Gastrocnemius medialis (tissue), 4 donors: Measurements from ENCODE around the gene LHX6. TPM values are rescaled to one million over a fixed set of nuclear protein-coding genes. Genes with fewer than 3 reads are reported as not detected.

ENCODE experiments used
- ATAC-seq, 2 donors: fragments of 150-250 bp; one replicate each; pipeline ENCODE4 v1.9.1; 2016
- DNase-seq, 2 donors: peaks; one replicate each; pipeline ENCODE4 v3.0.0-alpha.2; 2019
- H3K27ac ChIP-seq, 4 donors: fragments of 200-600 bp; sonication (generic); 1 replicate in 1 of 4; 2 replicates in 3 of 4; pipeline ENCODE4 v1.5.1; 2016 to 2018; ENCODE audit warnings: mild to moderate bottlenecking in 2 of 4, moderate library complexity in 1 of 4
- H3K27me3 ChIP-seq, 3 donors: fragments of 200-600 bp; sonication (generic) in 2 of 3; 1 replicate in 1 of 3; 2 replicates in 2 of 3; pipeline versions ENCODE4 v1.5.1 to v1.6.0; 2016 to 2019; ENCODE audit warnings: mild to moderate bottlenecking in 1 of 3, moderate library complexity in 1 of 3
- H3K36me3 ChIP-seq, 2 donors: fragments of 200-600 bp; sonication (generic) in 1 of 2; one replicate each; pipeline ENCODE4 v1.5.1; 2017 to 2018
- H3K4me1 ChIP-seq, 2 donors: fragments of 200-600 bp; sonication (generic) in 1 of 2; one replicate each; pipeline ENCODE4 v1.5.1; 2016 to 2017; ENCODE audit warnings: mild to moderate bottlenecking in 2 of 2
- H3K4me3 ChIP-seq, 4 donors: fragments of 200-600 bp; sonication (generic) in 3 of 4; 1 replicate in 1 of 4; 2 replicates in 3 of 4; pipeline ENCODE4 v1.5.1; 2016 to 2019; ENCODE audit warnings: mild to moderate bottlenecking in 2 of 4
- H3K9me3 ChIP-seq, 3 donors: fragments of 200-600 bp; sonication (generic) in 2 of 3; 1 replicate in 1 of 3; 2 replicates in 2 of 3; pipeline ENCODE4 v1.5.1; 2016 to 2019
- CTCF ChIP-seq, 5 experiments: fragments of 450-650 bp in 3 of 5; fragments of 200-600 bp in 2 of 5; sonication (generic) in 2 of 5; IDR thresholded peaks in 4 of 5; conservative IDR thresholded peaks in 1 of 5; 1 replicate in 4 of 5; 2 replicates in 1 of 5; pipeline ENCODE4 v1.5.1; 2016 to 2019; ENCODE audit warnings: antibody characterized with exemption in 5 of 5, mild to moderate bottlenecking in 3 of 5, moderate library complexity in 3 of 5
- POLR2A ChIP-seq, 2 donors: fragments of 450-650 bp; IDR thresholded peaks; one replicate each; pipeline ENCODE4 v1.6.1; 2017; ENCODE audit warnings: antibody characterized with exemption in 2 of 2, mild to moderate bottlenecking in 2 of 2, moderate library complexity in 2 of 2
- in situ Hi-C, 4 donors: fragments of 200-750 bp; cut with MboI; loops; one replicate each; pipeline versions ENCODE4 v1.15.0 to v1.8.0; 2017; ENCODE audit warnings: low sequenced_read_pairs in 4 of 4
- intact Hi-C: fragments of 100-400 bp; cut with DNase I; formaldehyde crosslinking; loops from one replicate; pipeline ENCODE4 v1.15.1; 2023; ENCODE audit warnings: low total_unique reads
- total RNA-seq, 4 donors: library from RNA; depleted of rRNA; stranded (reverse); fragments of >200 nt; gene quantifications; one replicate each; pipeline versions ENCODE4 v1.1.0 to v1.2.3, GENCODE V29; 2016

Gene LHX6
- total RNA-seq, 4 donors from 2014 or later, result 0.83 to 4.5 (median 1.7) TPM

GRCh38 chr9:122223435-122223834, 5.3 kb downstream of the LHX6 start:
- intact Hi-C loops, result no loop called here

GRCh38 chr9:122222791-122223190, 6.0 kb downstream of the LHX6 start:
- peaks cover 23 to 27% of the 10 kb centered on the region in 2 donors for H3K4me1 ChIP-seq
- no peak for ATAC-seq
- no peaks in the 10 kb centered on the region for H3K9me3 ChIP-seq
- H3K4me3 ChIP-seq, result no peak overlapping the region
- H3K36me3 ChIP-seq, result no peaks in the 10 kb centered on the region
- in situ Hi-C loops (no loop called here), intact Hi-C loops (no loop called here)
- no peak for TF ChIP-seq CTCF (IDR thresholded peaks at IDR 0.05 in 4 of 5, conservative IDR thresholded peaks at IDR 0.05 in 1 of 5)
- no peak for TF ChIP-seq POLR2A (IDR thresholded peaks at IDR 0.05)
- H3K27me3 ChIP-seq, result peaks cover 73 to 85% (median 81%) of the 10 kb centered on the region in 3 donors
- no peak overlapping the region for H3K27ac ChIP-seq
- no peak for DNase-seq

More at GRCh38 chr9:122223435-122223834, 5.3 kb downstream of the LHX6 start:
- in situ Hi-C loops, result no loop called here
- peaks cover 73 to 85% (median 79%) of the 10 kb centered on the region in 3 donors for H3K27me3 ChIP-seq
- DNase-seq, result no peak
- ATAC-seq, result no peak
- no peak for TF ChIP-seq POLR2A (IDR thresholded peaks at IDR 0.05)
- TF ChIP-seq CTCF (IDR thresholded peaks at IDR 0.05 in 4 of 5, conservative IDR thresholded peaks at IDR 0.05 in 1 of 5), result no peak
- no peaks in the 10 kb centered on the region for H3K9me3 ChIP-seq
- H3K4me3 ChIP-seq, result no peak overlapping the region
- no peaks in the 10 kb centered on the region for H3K36me3 ChIP-seq
- H3K27ac ChIP-seq, result no peak overlapping the region
- H3K4me1 ChIP-seq, result peaks cover 21 to 32% of the 10 kb centered on the region in 2 donors

GRCh38 chr9:122221183-122221811, 7.5 kb downstream of the LHX6 start:
- intact Hi-C loops (no loop called here), in situ Hi-C loops (no loop called here)
- H3K27me3 ChIP-seq, result peaks cover 73 to 85% (median 81%) of the 10 kb centered on the region in 3 donors
- H3K9me3 ChIP-seq, result no peaks in the 10 kb centered on the region
- DNase-seq (no peak), ATAC-seq (no peak)
- TF ChIP-seq CTCF (IDR thresholded peaks at IDR 0.05 in 4 of 5, conservative IDR thresholded peaks at IDR 0.05 in 1 of 5), result no peak
- TF ChIP-seq POLR2A (IDR thresholded peaks at IDR 0.05), result no peak
- H3K4me3 ChIP-seq, result no peak overlapping the region
- H3K27ac ChIP-seq, result no peak overlapping the region
- peaks cover 18 to 23% of the 10 kb centered on the region in 2 donors for H3K4me1 ChIP-seq
- H3K36me3 ChIP-seq, result no peaks in the 10 kb centered on the region

GRCh38 chr9:122220673-122221182, 8.0 kb downstream of the LHX6 start:
- Histone ChIP-seq H3K9me3 (no peaks in the 10 kb centered on the region), H3K4me1 (peaks cover 18 to 23% of the 10 kb centered on the region in 2 donors), H3K27me3 (peaks cover 73 to 83% (median 81%) of the 10 kb centered on the region in 3 donors), H3K4me3 (peak overlapping the region in 1 of 4 donors; percentile 69), H3K27ac (no peak overlapping the region), H3K36me3 (no peaks in the 10 kb centered on the region)
- no peak for DNase-seq
- no peak for ATAC-seq
- TF ChIP-seq POLR2A (IDR thresholded peaks at IDR 0.05) (no peak), CTCF (IDR thresholded peaks at IDR 0.05 in 4 of 5, conservative IDR thresholded peaks at IDR 0.05 in 1 of 5) (no peak)
- intact Hi-C loops (no loop called here), in situ Hi-C loops (no loop called here)
